CD4-positive, CD25-positive, alpha-beta regulatory T cell (primary cell): ENCODE measurements around the gene SLC2A11. TPM values are rescaled to one million over a fixed set of nuclear protein-coding genes. Genes with fewer than 3 reads are reported as not detected.

ENCODE experiments used
- ATAC-seq, 2 donors: fragments of 150-1000 bp; cut with Tn5 transposase; one replicate each; pipeline ENCODE4 v1.10.0; 2021; ENCODE audit warnings: low read depth in 2 of 2, moderate number of reproducible peaks in 2 of 2, moderate library complexity in 1 of 2
- DNase-seq, 3 donors: peaks; one replicate each; pipeline versions ENCODE4 v3.0.0 to v3.0.0-alpha.2; 2012 to 2022; ENCODE audit warnings: mixed read lengths in 1 of 3
- H3K27ac ChIP-seq: one replicate; pipeline ENCODE4 v1.7.0; 2013; ENCODE audit warnings: mild to moderate bottlenecking, low read length; ENCODE audit not compliant: insufficient read depth, poor library complexity, severe bottlenecking
- H3K27me3 ChIP-seq: one replicate; pipeline ENCODE4 v1.7.0; 2013; ENCODE audit warnings: low read length; ENCODE audit not compliant: control insufficient read depth, insufficient read depth
- H3K36me3 ChIP-seq: one replicate; pipeline ENCODE4 v1.7.0; 2013; ENCODE audit warnings: mild to moderate bottlenecking, low read length, moderate library complexity; ENCODE audit not compliant: control insufficient read depth, insufficient read depth
- H3K4me1 ChIP-seq: 2 replicates; pipeline ENCODE4 v1.7.0; 2013; ENCODE audit warnings: mild to moderate bottlenecking, low read length; ENCODE audit not compliant: insufficient read depth, control insufficient read depth, poor library complexity, severe bottlenecking
- H3K4me3 ChIP-seq: one replicate; pipeline ENCODE4 v1.7.0; 2013; ENCODE audit warnings: low read depth, mild to moderate bottlenecking, low read length, moderate library complexity
- H3K9me3 ChIP-seq, 2 experiments: 1 replicate in 1 of 2; 2 replicates in 1 of 2; pipeline ENCODE4 v1.7.0; 2013; ENCODE audit warnings: low read length in 2 of 2, mild to moderate bottlenecking in 1 of 2, moderate library complexity in 1 of 2; ENCODE audit not compliant: control insufficient read depth in 2 of 2
- H3K27ac Mint-ChIP-seq, 3 donors: one replicate each; pipeline ENCODE4 v1.8.0; 2020 to 2022; ENCODE audit warnings: mild to moderate bottlenecking in 3 of 3, mixed read lengths in 3 of 3, moderate library complexity in 2 of 3
- H3K27me3 Mint-ChIP-seq: one replicate; pipeline ENCODE4 v1.8.0; 2022; ENCODE audit warnings: mild to moderate bottlenecking, mixed read lengths
- H3K36me3 Mint-ChIP-seq: one replicate; pipeline ENCODE4 v1.8.0; 2020; ENCODE audit warnings: mixed read lengths
- H3K4me1 Mint-ChIP-seq, 4 donors: one replicate each; pipeline ENCODE4 v1.8.0; 2020 to 2022; ENCODE audit warnings: mixed read lengths in 4 of 4, mild to moderate bottlenecking in 1 of 4
- H3K4me3 Mint-ChIP-seq, 4 donors: one replicate each; pipeline ENCODE4 v1.8.0; 2020 to 2022; ENCODE audit warnings: mild to moderate bottlenecking in 4 of 4, mixed read lengths in 4 of 4, moderate library complexity in 3 of 4
- H3K9me3 Mint-ChIP-seq, 7 donors: one replicate each; pipeline ENCODE4 v1.8.0; 2020 to 2022; ENCODE audit warnings: mixed read lengths in 7 of 7, mild to moderate bottlenecking in 3 of 7, moderate library complexity in 2 of 7
- polyA plus RNA-seq, 4 donors: library from polyadenylated mRNA; unstranded; fragments of 300-500 nt; fragmentation: Illumina TruSeq; gene quantifications; one replicate each; pipeline ENCODE4 v1.2.3, GENCODE V29; 2021
- total RNA-seq: library from RNA; stranded (reverse); gene quantifications from one replicate; pipeline ENCODE4 v1.2.3, GENCODE V29; 2022

The SLC2A11 gene
- total RNA-seq, result 8.6 TPM
- 1 to 10 TPM; 2.5 to 4.6 (median 4.1) TPM for polyA plus RNA-seq

GRCh38 chr22:23857606-23858483, at the start of gene SLC2A11:
SLC2A11 (plus strand) TSS chr22:23857875; CDS start chr22:23858000, 125 bp downstream.
- Mint-ChIP-seq H3K27me3 (peaks cover 10% of the 10 kb centered on the region), H3K27ac (peak within 1 kb of the TSS; percentile 84 to 94 (median 84)), H3K4me3 (peak within 1 kb of the TSS; percentile 89 to 97 (median 96)), H3K36me3 (peaks cover 2% of the 10 kb centered on the region), H3K9me3 (no peaks in the 10 kb centered on the region), H3K4me1 (peaks cover 0 to 21% (median 6%) of the 10 kb centered on the region in 4 donors)
- Histone ChIP-seq H3K4me1 (peaks cover 20% of the 10 kb centered on the region), H3K4me3 (peak within 1 kb of the TSS; percentile 91), H3K36me3 (no peaks in the 10 kb centered on the region), H3K9me3 (no peaks in the 10 kb centered on the region), H3K27ac (peak within 1 kb of the TSS; percentile 60), H3K27me3 (no peaks in the 10 kb centered on the region)
- ATAC-seq, result peak; percentile 94 to 95
- peak; percentile 89 to 94 (median 90) for DNase-seq

DNA sequence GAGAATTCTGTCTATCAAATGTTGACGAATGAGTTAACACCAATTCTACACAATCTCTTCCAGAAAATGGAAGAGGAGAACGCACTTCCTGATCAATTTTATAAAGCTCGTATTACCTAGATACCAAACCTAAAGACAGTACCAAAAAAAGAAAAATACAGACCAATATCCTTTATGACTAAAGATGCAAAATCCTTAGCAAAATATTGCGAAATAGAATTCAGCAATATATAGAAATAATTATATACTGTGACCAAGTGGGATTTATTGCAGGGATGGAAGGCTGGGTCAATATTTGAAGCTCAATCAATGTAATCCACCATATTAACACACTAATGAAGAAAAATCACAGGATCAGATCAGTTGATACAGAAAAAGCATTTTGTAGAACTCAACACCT, 45.3 kb upstream of the SLC2A11 start:
- Mint-ChIP-seq H3K4me1 (peaks cover 0 to 2% (median 0%) of the 10 kb centered on the region in 4 donors), H3K27ac (no peak overlapping the region), H3K9me3 (no peaks in the 10 kb centered on the region), H3K27me3 (no peaks in the 10 kb centered on the region), H3K4me3 (no peak overlapping the region), H3K36me3 (peaks cover 32% of the 10 kb centered on the region)
- no peak for DNase-seq
- Histone ChIP-seq H3K9me3 (no peaks in the 10 kb centered on the region), H3K4me1 (no peaks in the 10 kb centered on the region), H3K36me3 (peaks cover 32% of the 10 kb centered on the region), H3K27me3 (no peaks in the 10 kb centered on the region), H3K4me3 (no peak overlapping the region), H3K27ac (no peak overlapping the region)
- no peak for ATAC-seq

DNA sequence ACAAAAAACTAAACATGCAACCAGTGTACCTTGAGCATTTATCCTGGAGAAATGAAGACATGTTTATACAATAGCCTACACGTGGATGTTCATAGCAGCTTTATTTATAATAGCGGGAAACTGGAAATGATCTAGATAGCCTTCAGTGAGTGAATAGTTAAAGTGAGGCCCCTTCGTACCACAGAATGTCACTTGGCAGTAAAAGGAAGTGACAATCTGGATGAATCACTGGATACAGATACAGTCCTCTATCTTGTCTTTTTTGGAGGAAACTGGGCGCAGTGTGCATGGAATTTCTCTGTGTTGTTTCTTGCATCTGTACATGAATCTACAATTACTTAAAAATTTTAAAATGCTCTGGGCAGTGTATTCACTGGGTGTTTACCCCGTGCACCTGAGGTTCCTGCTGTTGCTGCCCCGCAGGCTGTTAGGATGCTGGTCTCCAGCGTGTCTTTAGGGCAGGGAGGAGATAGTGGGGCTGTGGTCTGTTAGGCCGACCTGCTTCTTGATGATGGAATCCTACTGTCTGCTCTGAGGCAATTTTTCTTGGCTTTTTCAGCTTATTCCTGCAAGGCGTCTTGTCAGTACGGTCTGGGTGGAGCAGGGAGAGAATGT, 42.0 kb upstream of the SLC2A11 start:
- peaks cover 0 to 8% (median 4%) of the 10 kb centered on the region in 4 donors for H3K4me1 Mint-ChIP-seq
- peaks cover 1% of the 10 kb centered on the region for H3K4me1 ChIP-seq
- DNase-seq (no peak), ATAC-seq (no peak)
- H3K27me3 ChIP-seq, result no peaks in the 10 kb centered on the region
- H3K9me3 Mint-ChIP-seq, result no peaks in the 10 kb centered on the region
- H3K4me3 ChIP-seq, result no peak overlapping the region
- no peak overlapping the region for H3K4me3 Mint-ChIP-seq
- H3K36me3 ChIP-seq, result peaks cover 46% of the 10 kb centered on the region
- H3K27ac ChIP-seq, result no peak overlapping the region
- no peaks in the 10 kb centered on the region for H3K9me3 ChIP-seq
- peaks cover 43% of the 10 kb centered on the region for H3K36me3 Mint-ChIP-seq
- no peaks in the 10 kb centered on the region for H3K27me3 Mint-ChIP-seq
- no peak overlapping the region for H3K27ac Mint-ChIP-seq

DNA sequence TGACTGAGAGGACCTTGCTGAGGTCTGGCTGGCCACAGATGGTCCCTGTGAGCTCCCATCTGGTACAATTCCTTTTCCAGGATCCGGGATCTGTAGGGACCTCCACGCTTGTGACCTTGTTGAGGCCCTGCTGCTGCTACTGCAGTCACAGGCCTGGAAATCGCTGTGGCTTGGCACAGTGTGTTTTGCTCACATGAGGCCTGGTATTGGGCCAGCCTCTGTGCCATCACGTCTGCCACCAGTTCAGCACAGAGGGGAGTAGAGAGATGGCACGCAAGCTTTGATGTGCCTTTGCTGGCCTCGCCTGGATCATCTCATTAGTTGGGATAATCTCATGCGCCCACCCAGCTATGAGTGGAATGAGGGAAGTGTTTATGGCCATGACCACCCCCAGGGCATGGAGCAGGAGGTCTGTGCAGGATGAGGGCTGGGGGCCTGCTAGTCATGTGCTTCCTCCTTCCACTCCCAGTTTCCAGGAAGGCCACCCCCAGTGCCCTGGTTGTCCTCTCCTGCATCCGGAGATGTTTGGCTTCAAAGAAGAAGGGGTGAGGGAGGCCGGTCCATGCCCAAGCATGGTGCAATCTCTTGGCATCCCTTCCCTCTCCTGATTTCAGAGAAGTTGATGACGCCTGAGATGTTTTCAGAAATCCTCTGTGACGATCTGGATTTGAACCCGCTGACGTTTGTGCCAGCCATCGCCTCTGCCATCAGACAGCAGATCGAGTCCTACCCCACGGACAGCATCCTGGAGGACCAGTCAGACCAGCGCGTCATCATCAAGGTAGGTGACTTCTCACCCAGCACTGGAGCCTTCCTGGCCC, 41.3 kb upstream of the SLC2A11 start:
- ATAC-seq, result no peak
- Mint-ChIP-seq H3K27me3 (no peaks in the 10 kb centered on the region), H3K4me3 (no peak overlapping the region), H3K4me1 (peaks cover 0 to 9% (median 4%) of the 10 kb centered on the region in 4 donors), H3K9me3 (no peaks in the 10 kb centered on the region), H3K36me3 (peaks cover 41% of the 10 kb centered on the region), H3K27ac (no peak overlapping the region)
- Histone ChIP-seq H3K9me3 (no peaks in the 10 kb centered on the region), H3K27me3 (no peaks in the 10 kb centered on the region), H3K36me3 (peaks cover 44% of the 10 kb centered on the region), H3K4me1 (peaks cover 6% of the 10 kb centered on the region), H3K27ac (no peak overlapping the region), H3K4me3 (no peak overlapping the region)
- no peak for DNase-seq

- Histone ChIP-seq H3K27ac (no peak overlapping the region), H3K4me1 (peaks cover 6% of the 10 kb centered on the region), H3K4me3 (no peak overlapping the region), H3K36me3 (peaks cover 42% of the 10 kb centered on the region), H3K27me3 (no peaks in the 10 kb centered on the region), H3K9me3 (no peaks in the 10 kb centered on the region)
- H3K9me3 Mint-ChIP-seq, result no peaks in the 10 kb centered on the region
- no peak for ATAC-seq
- peaks cover 37% of the 10 kb centered on the region for H3K36me3 Mint-ChIP-seq
- no peak for DNase-seq
- no peak overlapping the region for H3K4me3 Mint-ChIP-seq
- H3K4me1 Mint-ChIP-seq, result peaks cover 0 to 9% (median 4%) of the 10 kb centered on the region in 4 donors
- peak overlapping the region in 1 of 3 donors; percentile 17 for H3K27ac Mint-ChIP-seq
- no peaks in the 10 kb centered on the region for H3K27me3 Mint-ChIP-seq
Measured at GRCh38 chr22:23817146-23817545, 40.5 kb upstream of the SLC2A11 start.

DNA sequence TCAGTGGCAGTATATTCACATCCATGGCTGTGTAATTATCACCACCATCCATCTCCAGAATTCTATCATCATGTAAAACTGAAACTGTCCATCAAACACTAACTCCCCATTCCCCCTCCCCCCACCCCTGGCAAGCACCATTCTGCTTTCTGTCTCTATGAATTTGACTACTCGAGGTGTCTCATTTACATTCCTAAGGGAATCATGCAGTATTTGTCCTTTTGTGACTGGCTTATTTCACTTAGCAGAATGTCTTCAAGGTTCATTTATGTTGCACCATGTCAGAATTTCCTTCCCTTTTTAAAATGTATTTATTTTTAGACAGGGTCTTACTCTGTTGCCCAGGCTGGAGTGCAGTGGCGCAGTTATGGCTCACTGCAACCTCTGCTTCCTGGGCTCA, 39.1 kb upstream of the SLC2A11 start:
- H3K27ac ChIP-seq, result no peak overlapping the region
- H3K4me1 ChIP-seq, result peaks cover 6% of the 10 kb centered on the region
- H3K4me3 Mint-ChIP-seq, result no peak overlapping the region
- DNase-seq (no peak), ATAC-seq (no peak)
- H3K4me3 ChIP-seq, result no peak overlapping the region
- no peaks in the 10 kb centered on the region for H3K9me3 ChIP-seq
- H3K27ac Mint-ChIP-seq, result no peak overlapping the region
- H3K36me3 ChIP-seq, result peaks cover 46% of the 10 kb centered on the region
- peaks cover 0 to 12% (median 5%) of the 10 kb centered on the region in 4 donors for H3K4me1 Mint-ChIP-seq
- peaks cover 44% of the 10 kb centered on the region for H3K36me3 Mint-ChIP-seq
- H3K27me3 ChIP-seq, result no peaks in the 10 kb centered on the region
- H3K9me3 Mint-ChIP-seq, result no peaks in the 10 kb centered on the region
- H3K27me3 Mint-ChIP-seq, result no peaks in the 10 kb centered on the region

GRCh38 chr22:23820748-23821211, 36.9 kb upstream of the SLC2A11 start:
- Mint-ChIP-seq H3K4me1 (peaks cover 0 to 15% (median 5%) of the 10 kb centered on the region in 4 donors), H3K4me3 (peak overlapping the region in 1 of 4 donors; percentile 38), H3K27me3 (no peaks in the 10 kb centered on the region), H3K9me3 (no peaks in the 10 kb centered on the region), H3K27ac (peak overlapping the region in 2 of 3 donors; percentile 69 to 91), H3K36me3 (peaks cover 51% of the 10 kb centered on the region)
- H3K4me1 ChIP-seq, result peaks cover 6% of the 10 kb centered on the region
- H3K36me3 ChIP-seq, result peaks cover 63% of the 10 kb centered on the region
- no peaks in the 10 kb centered on the region for H3K27me3 ChIP-seq
- DNase-seq (peak in 1 of 3 donors; percentile 95), ATAC-seq (peak; percentile 40 to 77)
- H3K27ac ChIP-seq, result no peak overlapping the region
- no peaks in the 10 kb centered on the region for H3K9me3 ChIP-seq
- no peak overlapping the region for H3K4me3 ChIP-seq
